GM10847 (cell line): Measurements from ENCODE around the gene STX2.

ENCODE experiments used
- POLR2A ChIP-seq: IDR thresholded peaks from 2 replicates; pipeline ENCODE4 v1.6.1; 2011; ENCODE audit not compliant: insufficient read length; ENCODE audit errors: extremely low read depth

Gene STX2

GRCh38 chr12:130743176-130743575 is 95.9 kb downstream of the STX2 start:
- no peak for TF ChIP-seq POLR2A

GRCh38 chr12:130742716-130743115 is 96.3 kb downstream of the STX2 start:
- TF ChIP-seq POLR2A: no peak

GRCh38 chr12:130742112-130742511 is 96.9 kb downstream of the STX2 start:
- TF ChIP-seq POLR2A: no peak
